Gastroesophageal sphincter (tissue), 4 donors: ENCODE data around the gene CHST14. TPM values are rescaled to one million over a fixed set of nuclear protein-coding genes. Genes with fewer than 3 reads are reported as not detected.

Experiments used
- ATAC-seq: fragments of 150-250 bp; one replicate; pipeline ENCODE4 v1.9.1; 2016; ENCODE audit warnings: mild to moderate bottlenecking, moderate library complexity
- H3K27ac ChIP-seq, 4 donors: fragments of 200-600 bp; sonication (generic) in 3 of 4; 1 replicate in 3 of 4; 2 replicates in 1 of 4; pipeline ENCODE4 v1.5.1; 2016 to 2019
- H3K27me3 ChIP-seq: fragments of 200-600 bp; sonication (generic); one replicate; pipeline ENCODE4 v1.5.1; 2019
- H3K36me3 ChIP-seq, 2 donors: fragments of 200-600 bp; sonication (generic); one replicate each; pipeline ENCODE4 v1.5.1; 2019; ENCODE audit warnings: control low read depth in 1 of 2
- H3K4me1 ChIP-seq, 3 donors: fragments of 200-600 bp; sonication (generic); 1 replicate in 2 of 3; 2 replicates in 1 of 3; pipeline ENCODE4 v1.5.1; 2016 to 2019; ENCODE audit warnings: control low read depth in 2 of 3
- H3K4me3 ChIP-seq, 2 donors: fragments of 200-600 bp; sonication (generic); one replicate each; pipeline ENCODE4 v1.5.1; 2019; ENCODE audit warnings: mild to moderate bottlenecking in 1 of 2, moderate library complexity in 1 of 2
- H3K9me3 ChIP-seq, 3 donors: fragments of 200-600 bp; sonication (generic); one replicate each; pipeline ENCODE4 v1.5.1; 2017 to 2019; ENCODE audit warnings: control low read depth in 2 of 3
- CTCF ChIP-seq, 4 experiments: fragments of 200-600 bp in 2 of 4; fragments of 450-650 bp in 2 of 4; sonication (generic) in 1 of 4; IDR thresholded peaks; one replicate each; pipeline ENCODE4 v1.5.1; 2017 to 2019; ENCODE audit warnings: antibody characterized with exemption in 4 of 4, mild to moderate bottlenecking in 2 of 4, moderate library complexity in 2 of 4
- EP300 ChIP-seq: sonication (generic); formaldehyde crosslinking; IDR thresholded peaks from one replicate; pipeline ENCODE4 v1.6.1; 2017; ENCODE audit warnings: antibody characterized with exemption, mild to moderate bottlenecking
- POLR2A ChIP-seq, 2 donors: fragments of 450-650 bp; IDR thresholded peaks; one replicate each; pipeline ENCODE4 v1.6.1; 2017; ENCODE audit warnings: antibody characterized with exemption in 2 of 2, mild to moderate bottlenecking in 2 of 2, moderate library complexity in 1 of 2
- POLR2AphosphoS5 ChIP-seq: sonication (generic); formaldehyde crosslinking; IDR thresholded peaks from one replicate; pipeline ENCODE4 v1.6.1; 2017; ENCODE audit warnings: antibody characterized with exemption
- WGBS, 2 donors: methylation state at CpG; one replicate each; pipeline ENCODE4 v1.1.5; 2018; ENCODE audit warnings: low coverage in 1 of 2; 5-methylcytosine and 5-hydroxymethylcytosine counted together
- total RNA-seq, 4 donors: library from RNA; depleted of rRNA; stranded (reverse); fragments of >200 nt; gene quantifications; one replicate each; pipeline ENCODE4 v1.1.0, GENCODE V29; 2016

CHST14 gene
- total RNA-seq, 4 donors from 2014 or later, result 7.8 to 18.4 (median 11.7) TPM

GRCh38 chr15:40438712-40439111, 32.1 kb upstream of the CHST14 start:
- Histone ChIP-seq H3K27ac (no peak overlapping the region), H3K4me1 (peaks cover 0 to 57% (median 26%) of the 10 kb centered on the region in 3 donors), H3K27me3 (peaks cover 46% of the 10 kb centered on the region), H3K36me3 (no peaks in the 10 kb centered on the region), H3K4me3 (no peak overlapping the region), H3K9me3 (no peaks in the 10 kb centered on the region)
- TF ChIP-seq POLR2AphosphoS5, result no peak
- no peak for TF ChIP-seq CTCF (IDR thresholded peaks at IDR 0.05)
- TF ChIP-seq EP300, result no peak
- TF ChIP-seq POLR2A (IDR thresholded peaks at IDR 0.05), result no peak
- WGBS, 2 donors, result 71 to 75% methylated on average over 3 to 5 of the region's 12 CpGs
- no peak for ATAC-seq

GRCh38 chr15:40439461-40439959, 31.3 kb upstream of the CHST14 start:
- Histone ChIP-seq H3K27ac (peak overlapping the region in 1 of 4 donors; percentile 89), H3K4me3 (peak overlapping the region; percentile 30 to 96), H3K36me3 (no peaks in the 10 kb centered on the region), H3K27me3 (peaks cover 46% of the 10 kb centered on the region), H3K9me3 (no peaks in the 10 kb centered on the region), H3K4me1 (peaks cover 0 to 65% (median 26%) of the 10 kb centered on the region in 3 donors)
- ATAC-seq, result no peak
- WGBS, 2 donors, result 0% methylated on average over 1 of the region's 15 CpGs; no CpG with 5 or more reads in 1 of the 2 donors
- TF ChIP-seq CTCF (IDR thresholded peaks at IDR 0.05) (no peak), EP300 (no peak), POLR2AphosphoS5 (no peak), POLR2A (IDR thresholded peaks at IDR 0.05) (no peak)

- no peak for ATAC-seq
- Histone ChIP-seq H3K4me3 (peak overlapping the region; percentile 30 to 96), H3K27me3 (peaks cover 42% of the 10 kb centered on the region), H3K27ac (peak overlapping the region in 3 of 4 donors; percentile 83 to 89 (median 88)), H3K36me3 (no peaks in the 10 kb centered on the region), H3K9me3 (no peaks in the 10 kb centered on the region), H3K4me1 (peaks cover 0 to 71% (median 29%) of the 10 kb centered on the region in 3 donors)
- WGBS, 2 donors, result 2% methylated on average over 23 of the region's 35 CpGs; no CpG with 5 or more reads in 1 of the 2 donors
- TF ChIP-seq CTCF (IDR thresholded peaks at IDR 0.05) (no peak), POLR2AphosphoS5 (no peak), POLR2A (IDR thresholded peaks at IDR 0.05) (no peak), EP300 (no peak)
Measured at GRCh38 chr15:40439960-40440742, 30.6 kb upstream of the CHST14 start.

GRCh38 chr15:40440743-40441564, 29.8 kb upstream of the CHST14 start, which contains the start of gene BAHD1:
Gene BAHD1, plus strand, starts transcription at chr15:40440953. Its CDS starts 17,512 bp downstream, at chr15:40458465.
- peaks cover 0 to 73% (median 30%) of the 10 kb centered on the region in 3 donors for H3K4me1 ChIP-seq
- no CpG with 5 or more reads among the region's 119 CpGs for WGBS, 2 donors
- H3K36me3 ChIP-seq, result no peaks in the 10 kb centered on the region
- H3K27ac ChIP-seq, result peak within 1 kb of the TSS in 3 of 4 donors; percentile 83 to 89 (median 88)
- H3K4me3 ChIP-seq, result peak within 1 kb of the TSS; percentile 70 to 96
- peaks cover 34% of the 10 kb centered on the region for H3K27me3 ChIP-seq
- no peaks in the 10 kb centered on the region for H3K9me3 ChIP-seq
- peak; percentile 36 for TF ChIP-seq POLR2AphosphoS5
- TF ChIP-seq EP300, result no peak
- TF ChIP-seq CTCF (IDR thresholded peaks at IDR 0.05), result no peak
- peak in 1 of 2 donors; percentile 12 for TF ChIP-seq POLR2A (IDR thresholded peaks at IDR 0.05)
- peak; percentile 95 for ATAC-seq
